NCI-H2107 treated with DMSO at 0.1 percent for 48 hours (cell line): Measurements from ENCODE around the gene FAM149A.

Experiments used
- DNase-seq: peaks from one replicate; lab custom pipeline; 2025; ENCODE audit not compliant: unreplicated experiment; lab: John Stamatoyannopoulos, UW

Gene FAM149A

DNA sequence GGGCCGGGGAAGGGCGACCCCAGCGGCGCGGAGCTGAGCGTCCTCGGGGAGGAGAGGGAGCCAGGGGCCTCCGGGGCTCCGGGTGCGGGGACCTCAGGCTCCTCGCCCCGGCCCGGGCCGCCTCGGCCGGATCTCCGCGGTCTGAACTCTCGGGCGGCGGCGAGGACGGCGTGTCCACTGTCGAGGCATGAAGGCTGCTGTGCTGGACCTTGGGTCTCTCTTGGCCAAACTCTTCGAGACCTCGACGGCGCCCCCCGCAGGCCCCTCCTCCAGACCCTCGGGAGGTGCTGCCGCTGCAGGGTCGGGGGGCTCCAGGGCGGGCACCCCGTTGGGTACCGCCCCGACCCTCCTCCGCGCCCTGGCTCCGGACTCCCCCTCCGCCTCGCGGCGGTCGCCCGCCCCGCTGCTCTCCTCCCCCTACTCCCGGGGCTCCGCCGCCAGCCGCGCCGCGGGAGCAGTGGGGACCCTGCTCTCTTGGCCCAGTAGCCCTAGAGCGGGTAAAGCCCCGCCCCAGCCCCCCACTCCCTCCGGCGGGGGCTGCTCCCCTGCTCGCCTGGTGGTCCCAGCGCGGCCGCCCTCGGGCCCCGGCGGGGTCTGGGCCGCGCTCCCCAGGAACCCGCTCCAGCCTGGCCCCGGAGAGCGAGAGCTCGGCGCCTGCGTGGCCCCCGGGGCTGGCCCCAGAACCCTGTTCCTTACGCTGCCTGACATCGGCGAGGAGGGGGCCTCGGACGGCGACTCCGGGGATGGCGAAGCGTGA lies 564 bp downstream of the FAM149A start:
- no peak for DNase-seq

DNA sequence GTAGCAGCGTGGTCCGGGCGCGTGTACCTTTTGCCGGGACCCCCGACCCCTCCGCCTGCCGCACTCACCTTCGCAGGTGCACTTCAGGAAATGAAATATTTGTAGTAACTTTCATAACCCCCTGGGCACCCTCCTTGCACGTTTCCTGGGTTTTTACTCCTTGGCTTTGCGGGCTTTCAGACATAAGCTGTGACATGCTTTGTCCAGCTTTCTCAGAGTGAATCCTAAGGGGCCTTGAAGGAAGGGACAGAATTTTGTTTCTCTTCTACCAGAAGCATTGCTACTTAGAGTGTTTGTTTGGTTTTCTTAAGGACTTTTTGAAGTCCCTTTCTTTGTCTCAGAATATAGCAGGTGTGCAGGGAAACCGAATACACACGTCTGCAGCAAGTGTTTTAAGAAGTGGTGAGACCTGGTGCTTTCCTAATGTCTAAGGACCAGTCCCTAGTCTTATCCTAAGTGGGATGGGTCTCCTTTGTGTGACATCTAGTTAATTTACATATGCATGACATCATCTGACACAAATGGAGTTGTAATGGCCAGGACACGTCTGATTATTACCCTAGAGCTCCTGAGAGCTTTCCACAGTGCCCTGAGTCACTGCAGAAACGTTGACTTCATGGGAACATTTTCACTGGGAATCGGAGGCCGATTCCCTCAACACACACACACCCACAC lies 1.3 kb downstream of the FAM149A start:
- DNase-seq, result peak; percentile 40

DNA sequence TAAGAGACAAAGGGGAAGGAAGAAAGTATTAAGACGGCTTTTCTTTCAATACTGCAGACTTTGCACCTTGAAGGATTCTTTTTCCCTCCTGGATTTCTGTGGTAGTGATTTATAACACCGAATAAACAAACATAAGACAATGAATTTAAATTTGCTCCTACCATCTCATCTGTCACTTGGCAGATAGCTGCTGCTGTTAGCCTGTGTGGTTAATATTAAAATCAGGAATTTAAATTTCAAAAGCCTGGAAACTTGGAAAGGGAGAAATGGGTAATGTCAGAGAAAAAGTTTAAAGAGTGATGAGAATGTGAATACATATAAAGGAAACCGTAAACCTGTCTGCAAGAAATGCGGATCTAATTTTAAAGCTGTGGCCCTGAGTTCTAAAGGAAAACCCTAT lies 3.4 kb downstream of the FAM149A start:
- DNase-seq, result no peak

DNA sequence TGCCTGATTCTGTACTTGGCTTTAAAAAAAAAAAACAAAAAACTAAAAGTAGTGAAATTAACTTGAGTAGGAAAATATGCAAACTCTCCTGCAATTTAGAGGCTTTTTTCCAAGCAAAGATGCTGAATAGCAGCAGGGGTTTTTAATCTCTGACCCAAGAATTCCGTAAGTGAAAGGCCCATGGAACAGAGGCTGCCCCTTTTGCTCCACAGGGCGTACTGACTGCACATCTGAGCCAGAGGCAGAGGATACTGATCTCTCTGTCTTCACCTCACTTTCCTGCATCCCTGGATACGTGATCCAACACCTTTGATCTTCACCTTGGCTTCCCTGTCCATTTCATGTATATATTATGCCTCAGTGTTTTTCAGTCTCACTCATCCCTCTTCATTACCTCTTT lies 3.9 kb downstream of the FAM149A start:
- DNase-seq, result no peak

DNA sequence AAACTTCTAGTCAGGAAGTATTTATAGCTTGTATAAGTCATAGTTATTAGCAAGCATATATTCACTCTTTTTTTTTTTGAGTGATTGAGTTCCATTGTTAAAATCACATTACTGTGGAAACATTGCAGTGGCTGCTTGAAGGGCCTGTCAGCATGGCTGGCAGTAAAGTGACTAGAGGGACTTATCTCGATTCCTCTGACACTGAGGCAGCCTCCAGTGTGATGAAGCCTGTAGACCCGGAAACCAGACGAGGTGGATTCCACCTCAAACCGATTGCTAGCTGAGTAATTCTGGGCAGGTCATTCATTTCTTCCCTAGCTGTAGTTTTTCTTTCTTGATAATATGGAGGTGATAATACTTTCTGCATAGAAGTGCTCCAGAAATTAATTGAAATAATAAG lies 4.7 kb downstream of the FAM149A start:
- no peak for DNase-seq

DNA sequence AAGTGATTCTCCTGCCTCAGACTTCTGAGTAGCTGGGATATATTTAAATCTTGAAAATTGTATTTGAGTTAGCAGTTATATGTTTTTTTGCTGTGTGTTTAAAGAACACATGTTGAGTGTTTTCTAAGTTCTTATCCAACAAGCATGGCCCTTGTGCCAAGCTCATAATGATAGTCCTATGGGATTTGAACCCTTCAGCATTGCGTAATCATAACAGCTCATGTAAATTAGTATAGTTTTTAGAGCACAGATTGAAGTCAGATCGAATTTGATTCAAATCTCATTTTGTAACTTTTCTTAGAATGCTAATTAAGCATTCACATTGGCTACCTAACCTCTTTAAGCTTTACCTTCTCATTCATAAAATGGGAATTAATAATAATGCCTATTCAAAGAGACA lies 12.2 kb downstream of the FAM149A start:
- DNase-seq, result no peak

DNA sequence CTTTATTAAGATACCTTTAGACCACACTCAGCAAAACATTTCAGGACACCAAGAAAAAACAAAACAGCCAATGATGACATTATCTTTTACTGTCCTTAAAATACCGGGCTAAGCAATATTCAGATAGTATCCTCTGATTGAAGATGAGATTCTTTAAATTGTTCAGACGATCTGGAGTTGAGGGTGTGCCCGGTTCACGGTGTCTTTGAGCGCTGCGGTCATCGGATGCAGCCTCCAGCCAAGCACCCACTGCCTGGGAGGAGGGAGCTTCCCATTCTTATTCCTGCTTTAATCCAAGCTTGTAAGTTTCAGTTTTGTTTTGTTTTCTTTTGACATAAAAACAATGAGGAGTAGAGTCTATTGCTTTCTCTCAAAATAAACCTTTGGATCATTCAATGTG lies 14.1 kb downstream of the FAM149A start:
- DNase-seq, result no peak

DNA sequence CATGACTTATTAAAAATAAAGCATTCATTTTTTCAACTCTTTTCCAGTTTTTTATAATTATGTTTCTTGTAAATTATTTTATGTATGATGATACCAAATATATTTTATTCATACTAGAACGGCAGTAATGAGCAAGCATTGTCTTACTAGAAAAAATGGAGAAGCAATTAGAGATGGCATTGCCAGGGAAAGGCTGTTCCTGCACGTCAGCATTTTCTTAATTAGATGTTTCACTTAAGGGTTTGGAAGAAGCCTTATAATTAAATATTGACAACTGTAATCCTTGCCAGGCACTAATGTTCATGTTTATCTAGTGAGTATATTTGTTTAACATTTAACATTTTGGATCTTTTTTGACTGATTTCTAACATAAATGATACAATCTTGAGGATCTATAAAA lies 16.6 kb downstream of the FAM149A start:
- DNase-seq, result no peak

DNA sequence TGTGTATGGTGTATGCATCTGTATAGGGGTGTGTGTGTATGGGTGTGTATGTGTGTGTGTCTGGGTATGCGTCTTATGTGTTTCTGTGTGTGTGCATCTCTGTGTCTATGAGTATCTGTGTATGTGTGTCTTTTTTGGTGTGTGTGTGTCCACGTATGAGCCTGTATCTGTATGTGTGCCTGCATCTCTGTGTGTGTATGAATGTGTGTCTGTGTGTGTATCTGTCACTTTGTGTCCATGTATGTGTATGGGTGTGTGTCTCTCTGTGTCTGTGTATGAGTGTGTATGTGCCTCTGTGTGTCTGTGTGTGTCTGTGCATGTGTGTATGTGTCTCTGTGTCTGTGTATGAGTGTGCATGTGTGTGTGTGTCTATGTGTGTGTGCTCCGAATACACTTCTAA lies 24.3 kb downstream of the FAM149A start:
- no peak for DNase-seq

DNA sequence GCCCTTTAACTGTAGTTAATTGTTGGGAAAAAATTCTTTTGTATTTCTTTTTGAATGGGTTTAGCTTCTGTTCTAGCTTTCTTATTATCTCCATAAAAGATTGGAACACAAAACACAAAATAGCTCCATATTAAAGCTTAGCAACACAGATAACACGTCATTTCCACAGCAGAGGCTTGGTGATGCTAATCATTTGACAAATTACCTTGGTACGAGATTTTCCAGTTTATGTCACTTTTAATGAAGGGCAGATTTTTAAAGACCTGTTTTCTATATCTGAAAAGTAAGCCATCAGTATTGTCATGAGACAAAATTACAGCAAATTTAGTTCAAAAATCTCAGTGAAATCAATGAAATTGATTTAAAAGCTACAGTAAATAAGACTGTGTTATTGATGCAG lies 27.4 kb downstream of the FAM149A start:
- DNase-seq, result no peak

DNA sequence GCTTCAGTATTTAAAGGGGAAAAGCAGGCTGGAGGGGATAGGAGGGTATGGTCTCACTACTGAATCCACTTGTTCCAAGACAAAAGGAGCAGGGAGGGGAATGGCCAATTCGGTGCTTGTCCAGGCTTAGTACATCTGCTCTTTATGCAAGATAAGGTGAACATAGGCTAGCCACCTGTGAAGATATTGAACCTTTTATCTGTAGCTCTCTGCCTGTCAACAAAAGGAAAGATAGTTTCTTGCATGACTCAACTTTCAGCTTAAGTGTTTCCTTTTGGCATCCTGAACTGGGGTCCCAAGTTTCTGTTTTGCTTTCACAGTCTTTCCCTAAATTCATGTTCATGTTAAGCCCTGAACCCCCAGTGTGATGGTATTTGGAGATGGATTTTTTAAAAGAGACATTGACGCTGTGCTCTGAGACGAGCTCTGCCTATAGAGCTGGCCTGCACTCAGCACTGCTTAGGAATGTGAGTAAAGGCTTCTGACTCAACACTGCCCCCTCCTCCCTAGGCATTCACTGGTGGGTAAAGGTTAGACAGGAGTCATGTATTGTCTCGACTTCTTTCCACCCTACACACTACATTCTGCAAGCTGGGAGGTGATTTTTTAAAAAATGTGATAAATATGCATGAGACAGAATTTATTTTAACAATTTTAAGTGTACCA lies 28.2 kb downstream of the FAM149A start:
- no peak for DNase-seq

DNA sequence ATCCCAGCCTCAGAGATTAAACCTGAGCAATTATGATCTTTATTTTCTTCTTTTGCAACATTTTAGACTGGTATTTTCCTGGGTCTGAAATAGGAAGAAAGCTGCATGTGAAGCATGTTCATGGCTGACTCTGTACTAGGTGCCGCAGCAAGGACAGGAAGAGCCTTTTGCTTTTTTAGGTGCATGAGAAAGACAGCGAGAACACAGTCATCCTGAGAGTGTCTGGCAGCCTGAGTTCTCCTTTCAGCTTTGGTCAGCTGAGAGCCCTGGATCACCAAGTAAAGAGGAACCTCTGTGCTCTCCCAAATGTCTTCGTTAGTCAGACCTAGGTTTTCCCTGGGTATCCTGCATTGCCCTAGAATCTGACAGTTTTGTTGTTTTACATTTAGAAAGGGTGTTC lies 29.8 kb downstream of the FAM149A start:
- no peak for DNase-seq

DNA sequence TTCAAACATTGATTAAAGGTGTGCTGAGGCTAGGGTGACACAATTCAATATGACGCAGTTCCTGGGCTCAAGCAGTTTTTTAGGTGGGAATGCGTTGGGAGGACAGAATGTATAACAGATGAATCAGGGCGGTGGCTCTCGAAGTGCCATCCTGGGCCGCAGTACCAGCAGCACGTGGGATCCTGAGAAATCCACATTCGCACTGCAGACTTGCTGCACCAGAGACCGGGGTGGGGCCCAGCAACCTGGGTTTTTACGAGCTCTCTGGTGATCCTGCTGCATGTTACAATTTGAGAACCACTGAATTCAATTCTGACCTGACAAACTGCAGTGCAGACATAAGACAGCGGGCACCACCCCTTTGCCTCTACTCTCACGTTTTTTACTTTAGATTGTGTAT lies 30.4 kb downstream of the FAM149A start:
- DNase-seq, result no peak

DNA sequence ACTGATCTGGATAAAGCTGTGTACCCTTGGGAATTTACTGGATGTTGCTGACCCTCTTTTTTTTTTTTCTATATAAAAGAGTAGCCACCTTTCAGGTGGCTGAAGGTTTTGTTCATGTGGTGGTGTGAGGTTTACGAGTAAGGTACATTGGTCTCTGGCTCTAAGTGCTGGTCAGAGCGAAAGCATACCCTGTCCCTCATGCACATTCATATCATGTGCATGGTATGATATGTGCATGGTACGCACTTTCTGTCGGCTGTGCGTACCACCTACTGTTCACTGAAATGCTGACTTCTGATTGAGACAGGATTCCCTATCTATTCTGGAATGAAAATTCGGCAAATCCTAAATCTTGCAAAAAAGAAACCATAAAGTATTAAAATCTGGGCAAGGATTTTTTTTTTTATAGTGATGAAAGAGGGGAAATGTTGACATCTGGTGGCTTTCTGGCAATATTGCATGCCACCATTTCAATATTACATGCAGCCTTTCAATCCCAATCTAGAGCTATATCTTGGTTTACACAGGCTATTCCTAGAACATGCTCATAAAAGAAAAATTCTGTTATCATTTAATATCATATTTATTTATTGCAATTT lies 32.8 kb downstream of the FAM149A start:
- DNase-seq, result no peak

DNA sequence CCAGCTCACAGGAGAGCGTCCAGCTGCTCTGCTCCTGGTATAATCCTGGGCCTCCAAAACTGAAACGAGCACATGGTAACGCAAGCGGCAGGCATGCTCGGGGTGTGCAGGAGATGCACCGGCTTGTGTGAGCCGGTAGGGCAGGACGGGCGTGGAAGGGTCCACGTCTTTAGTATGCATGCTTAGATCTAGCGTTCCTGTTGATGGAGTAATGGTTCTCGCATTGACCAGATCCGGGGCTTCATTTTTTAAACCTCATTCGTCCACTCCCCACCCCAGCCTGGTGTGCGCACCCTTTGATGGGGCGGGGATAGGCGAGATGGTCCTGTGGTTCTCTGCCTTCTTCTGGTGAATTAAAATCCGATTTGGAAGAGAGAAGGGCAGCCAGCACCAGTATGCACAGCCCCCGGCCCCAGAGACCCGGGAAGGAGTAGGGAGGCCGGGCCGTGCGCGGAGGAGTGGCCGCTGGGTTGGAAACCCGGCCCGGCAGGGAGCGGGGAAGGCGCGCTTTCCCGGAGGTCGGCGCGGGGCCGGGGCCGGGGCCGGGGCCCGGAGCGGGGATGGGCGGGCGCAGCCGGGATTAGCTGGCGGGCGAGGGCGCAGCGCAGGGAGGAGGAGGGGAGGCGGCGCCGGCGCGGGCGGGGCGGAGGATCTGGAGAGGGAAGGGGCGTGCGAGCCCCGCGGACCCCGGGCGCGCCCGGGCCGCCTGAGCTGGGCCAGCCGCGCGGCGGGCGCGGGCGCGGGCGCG lies 39.9 kb downstream of the FAM149A start:
- DNase-seq, result no peak

DNA sequence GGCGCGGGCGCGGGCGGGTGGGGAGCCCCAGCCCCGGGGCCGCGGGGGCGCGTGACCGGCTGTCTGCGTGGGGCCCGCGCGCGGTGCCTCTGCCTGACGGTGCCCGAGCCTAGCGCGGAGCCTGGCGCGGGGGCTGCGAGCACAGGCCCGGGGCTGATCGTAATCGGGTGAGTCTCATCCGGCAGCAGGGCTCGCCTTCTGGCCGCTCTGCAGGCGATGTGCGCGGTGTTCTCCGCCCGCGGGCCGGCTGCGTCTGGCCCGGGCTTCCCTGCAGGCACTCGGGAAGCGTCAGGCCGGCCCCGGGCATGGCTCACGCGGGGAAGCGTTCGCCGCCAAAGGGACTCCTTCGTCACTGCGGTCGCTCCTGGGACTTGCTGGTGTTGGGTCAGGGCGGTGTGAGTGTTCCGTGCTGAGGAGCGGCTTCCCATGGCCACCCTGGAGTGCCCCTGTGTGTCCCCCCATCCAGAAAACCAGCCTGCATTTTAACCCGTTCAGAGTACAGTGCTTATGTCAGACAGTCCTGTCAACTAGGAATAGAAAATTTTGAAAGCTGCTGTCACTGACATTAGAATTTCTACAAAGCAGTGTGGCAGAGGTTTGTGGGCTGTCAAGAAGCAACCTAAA lies 40.6 kb downstream of the FAM149A start:
- no peak for DNase-seq

DNA sequence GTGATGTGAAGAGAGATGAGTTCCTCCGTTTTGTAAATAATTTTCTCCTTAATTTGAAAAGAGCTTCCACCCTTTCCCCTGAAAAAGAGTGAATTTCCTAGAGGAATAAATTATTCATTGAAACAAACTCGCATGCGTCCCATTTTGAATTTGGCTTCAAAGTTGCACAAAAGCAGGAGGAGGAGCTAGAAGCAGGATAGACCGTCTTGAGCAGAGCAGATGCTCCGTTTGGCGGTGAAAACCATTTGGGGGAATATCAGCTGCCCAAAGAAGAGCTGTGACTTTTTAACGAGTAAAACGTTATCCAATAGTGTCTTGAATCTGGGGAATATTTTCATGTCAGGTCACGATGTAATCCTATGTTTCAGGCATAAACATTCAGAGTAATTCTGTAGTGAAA lies 42.0 kb downstream of the FAM149A start:
- DNase-seq, result no peak

DNA sequence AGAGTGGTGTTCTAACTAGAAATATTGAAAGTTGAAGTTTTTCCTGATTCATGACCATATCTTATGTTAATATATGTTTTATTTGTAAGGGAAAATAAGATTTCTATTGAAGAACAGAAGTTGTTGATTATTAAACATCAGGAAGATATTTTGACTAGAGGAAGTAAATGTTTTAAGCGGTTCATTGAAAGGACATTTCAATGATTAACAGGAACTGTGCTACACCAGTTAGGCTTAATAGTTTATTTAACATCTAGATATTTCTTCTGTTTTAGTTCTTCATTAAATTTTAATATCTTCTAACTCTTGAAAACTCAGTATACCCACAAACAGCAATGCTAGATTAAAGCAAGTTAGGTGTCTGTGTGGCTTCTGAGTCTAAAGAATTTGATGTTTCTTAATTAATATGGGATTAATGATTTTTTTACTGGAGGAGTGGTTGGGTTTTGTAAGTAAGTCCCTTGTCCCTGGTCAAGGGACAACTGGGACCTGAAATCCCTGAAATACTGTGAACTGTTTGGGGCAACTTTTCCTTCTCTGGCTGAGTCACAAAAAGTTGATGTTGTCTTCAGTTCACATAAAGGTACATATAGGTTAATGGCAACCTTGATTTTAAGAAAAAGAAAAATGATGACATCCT lies 44.0 kb downstream of the FAM149A start:
- DNase-seq, result no peak

DNA sequence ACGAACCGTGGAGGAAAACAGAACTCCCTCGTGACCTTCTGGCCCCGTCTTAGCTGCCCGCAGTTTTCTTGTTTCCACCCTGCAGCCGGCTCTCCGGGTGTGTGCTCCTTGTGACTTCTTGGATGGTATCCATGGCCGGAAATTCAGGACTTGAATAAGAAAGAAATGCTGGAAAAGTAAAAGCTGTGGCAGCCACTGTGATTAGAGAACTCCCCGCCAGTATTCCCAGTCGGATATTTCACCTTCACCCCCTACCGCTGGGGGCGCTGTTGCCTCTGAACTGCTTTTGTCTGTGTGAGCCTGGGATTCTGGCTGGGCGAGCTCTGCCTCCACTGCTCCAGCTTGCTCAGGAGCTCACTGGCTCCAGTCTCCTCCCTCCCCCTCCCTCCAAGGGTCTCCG lies 45.4 kb downstream of the FAM149A start:
- no peak for DNase-seq

DNA sequence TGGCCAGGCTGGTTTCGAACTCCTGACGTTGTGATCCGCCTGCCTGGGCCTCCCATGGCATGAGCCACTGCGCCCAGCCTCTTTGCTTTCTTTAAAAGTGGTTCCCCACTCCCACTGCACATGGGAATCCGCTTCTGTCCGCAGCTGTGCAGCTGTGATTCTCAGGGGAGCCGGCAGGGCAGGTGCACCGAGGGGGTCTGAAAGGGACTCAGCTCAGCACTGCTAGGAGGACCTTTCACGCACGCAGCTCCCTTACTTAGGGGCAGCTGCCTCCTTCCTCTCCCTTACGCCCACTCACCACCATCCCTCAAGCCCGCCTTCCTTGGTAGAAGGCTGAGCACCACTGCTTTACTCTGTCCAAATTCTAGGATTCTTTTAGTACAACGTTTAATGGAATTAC lies 46.4 kb downstream of the FAM149A start:
- no peak for DNase-seq
